A549 (cell line): ENCODE measurements around the gene TSSK3. TPM values are rescaled to one million over a fixed set of nuclear protein-coding genes. Genes with fewer than 3 reads are reported as not detected.

Source experiments
- ATAC-seq, 2 experiments: fragments of 200-7000 bp in 1 of 2; fragments of >200 bp in 1 of 2; cut with Nextera tagmentation in 1 of 2; cut with Tn5 transposase in 1 of 2; 3 replicates each; pipeline versions ENCODE4 v1.8.0 to v1.9.1; 2018 to 2020; ENCODE audit warnings: mild to moderate bottlenecking in 1 of 2, moderate library complexity in 1 of 2
- CTCF ChIA-PET: fragments of 300-600 bp; sonication (Branson Sonifier 250); formaldehyde crosslinking; extraction: SDS; loops from one replicate; lab custom pipeline; 2021; ENCODE audit warnings: antibody characterized with exemption, inconsistent platforms; lab: Yijun Ruan, JAX
- POLR2A ChIA-PET: fragments of 350-600 bp; formaldehyde crosslinking; extraction: SDS; loops from one replicate; lab custom pipeline; 2021; ENCODE audit warnings: antibody characterized with exemption, inconsistent platforms; lab: Yijun Ruan, JAX
- DNase-seq, 2 experiments: peaks; one replicate each; pipeline versions ENCODE4 v3.0.0 to v3.0.0-alpha.2; 2011 to 2016; ENCODE audit warnings: low read depth in 1 of 2, low spot score in 1 of 2
- FAIRE-seq: peaks from 2 replicates; lab custom pipeline; 2011; peaks lifted over from hg19 to GRCh38; lab: Jason Lieb, UNC
- H3K27ac ChIP-seq, 2 experiments: fragments of >200 bp; sonication (Bioruptor Twin); formaldehyde crosslinking; 3 replicates each; pipeline ENCODE4 v1.5.1; 2016 to 2017
- H3K4me1 ChIP-seq: fragments of >200 bp; sonication (Bioruptor Twin); formaldehyde crosslinking; 3 replicates; pipeline ENCODE4 v1.6.1; 2016
- H3K4me2 ChIP-seq: fragments of >200 bp; sonication (Bioruptor Twin); formaldehyde crosslinking; 3 replicates; pipeline ENCODE4 v1.6.1; 2016
- H3K4me3 ChIP-seq: fragments of >200 bp; sonication (Bioruptor Twin); formaldehyde crosslinking; 3 replicates; pipeline ENCODE4 v1.5.1; 2016
- H3K9me3 ChIP-seq: fragments of >200 bp; sonication (Bioruptor Twin); formaldehyde crosslinking; 3 replicates; pipeline ENCODE4 v1.6.1; 2016
- CBX2 ChIP-seq: fragments of 200-600 bp; sonication (generic); IDR thresholded peaks from 2 replicates; pipeline ENCODE4 v1.6.1; 2016; ENCODE audit warnings: low read depth, mild to moderate bottlenecking, borderline replicate concordance
- FOSB ChIP-seq: fragments of 250-450 bp; sonication (Bioruptor Pico); IDR thresholded peaks from 2 replicates; pipeline ENCODE4 v1.5.0; 2020; ENCODE audit warnings: mild to moderate bottlenecking, moderate library complexity
- HOXB13 ChIP-seq: fragments of 250-450 bp; sonication (Bioruptor Pico); IDR thresholded peaks from 2 replicates; pipeline ENCODE4 v1.5.0; 2020; ENCODE audit warnings: low read depth, mild to moderate bottlenecking, moderate library complexity
- POLR2A ChIP-seq: IDR thresholded peaks from 2 replicates; pipeline ENCODE4 v1.6.1; 2012; ENCODE audit warnings: mild to moderate bottlenecking, low read length
- RAD21 ChIP-seq, 2 experiments: fragments of >200 bp in 1 of 2; sonication (Bioruptor Twin) in 1 of 2; formaldehyde crosslinking in 1 of 2; IDR thresholded peaks in 1 of 2; conservative IDR thresholded peaks in 1 of 2; 2 replicates in 1 of 2; 3 replicates in 1 of 2; pipeline ENCODE4 v1.6.1; 2012 to 2018; ENCODE audit warnings: inconsistent platforms in 1 of 2
- SMC3 ChIP-seq: fragments of >200 bp; sonication (Bioruptor Twin); formaldehyde crosslinking; IDR thresholded peaks from 3 replicates; pipeline ENCODE4 v1.6.1; 2018; ENCODE audit warnings: inconsistent platforms
- SREBF2 ChIP-seq: fragments of 450-650 bp; IDR thresholded peaks from 2 replicates; pipeline ENCODE4 v1.6.1; 2014; ENCODE audit warnings: mild to moderate bottlenecking, moderate library complexity
- ZC3H11A ChIP-seq: fragments of 450-650 bp; IDR thresholded peaks from 2 replicates; pipeline ENCODE4 v1.6.1; 2014; ENCODE audit warnings: antibody characterized with exemption, mild to moderate bottlenecking
- WGBS: methylation state at CpG from one replicate; pipeline ENCODE4 v1.1.6; 2017; ENCODE audit errors: missing lambda C conversion rate; 5-methylcytosine and 5-hydroxymethylcytosine counted together
- polyA plus RNA-seq, 4 experiments: library from polyadenylated mRNA; depleted of rRNA in 3 of 4; stranded (reverse); fragments of >200 nt; fragmentation: RNase III in 1 of 4; extraction: RNeasy Plus Mini Kit Qiagen cat#74134 plus additional on column Dnase treatment in 1 of 4; gene quantifications; 2 replicates in 3 of 4; 3 replicates in 1 of 4; pipeline ENCODE4 v1.2.3, GENCODE V29; 2011 to 2017
- TF ChIP-seq, protein P1 (sequence below): fragments of >200 bp; sonication (Bioruptor Twin); formaldehyde crosslinking; IDR thresholded peaks from 3 replicates; pipeline ENCODE4 v1.5.1; 2016
- TF ChIP-seq, protein P2 (sequence below): fragments of 200-600 bp; sonication (generic); IDR thresholded peaks from 2 replicates; pipeline ENCODE4 v1.6.1; 2016; ENCODE audit warnings: antibody characterized with exemption, mild to moderate bottlenecking, moderate library complexity
- TF ChIP-seq, protein P3 (sequence below): fragments of >200 bp; sonication (Bioruptor Twin); formaldehyde crosslinking; IDR thresholded peaks from 2 replicates; pipeline ENCODE4 v1.6.1; 2016

Gene TSSK3
- polyA plus RNA-seq, 2 of the 4 experiments (the other 2 are of a cell fraction): 0.31 to 0.37 TPM

DNA sequence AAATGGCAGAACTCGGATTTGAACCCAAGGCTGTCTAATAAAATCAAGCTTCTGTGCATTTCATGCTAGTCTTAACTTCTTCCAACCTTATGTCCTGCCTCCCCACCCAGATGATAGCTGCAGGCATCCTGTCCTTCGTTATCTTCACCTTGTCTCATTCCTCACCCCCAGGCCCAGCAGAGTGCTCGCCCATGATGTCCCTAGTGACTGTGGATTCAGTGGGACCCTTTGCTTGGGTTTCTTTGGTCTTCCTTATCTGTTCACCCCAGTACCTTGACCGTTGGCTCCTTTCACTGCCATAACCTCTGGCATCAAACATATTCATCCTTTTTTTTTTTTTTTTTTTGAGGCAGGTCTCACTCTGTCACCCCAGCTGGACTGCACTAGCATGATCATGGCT lies 37.5 kb downstream of the TSSK3 start:
- ChIA-PET CTCF (interaction anchor here (0.6 to 4.2 kb wide), 18 partner anchors 8 to 592 kb away, joined by 3 to 54 read pairs (median 4); partner anchors contain the start of gene HPCA), POLR2A (no interaction called here)
- H3K4me2 ChIP-seq: no peak overlapping the region
- ATAC-seq (no peak), DNase-seq (no peak), FAIRE-seq (no peak)
- TF ChIP-seq HOXB13 (no peak), POLR2A (no peak), FOSB (CRISPR knock-in tag) (no peak)
- WGBS: 35% methylated on average over 4 of the region's 4 CpGs
- H3K9me3 ChIP-seq: no peaks in the 10 kb centered on the region
- no peak overlapping the region for H3K27ac ChIP-seq
- H3K4me3 ChIP-seq: no peak overlapping the region
- H3K4me1 ChIP-seq: peaks cover 7% of the 10 kb centered on the region; the same call in 2 of the 3 replicates

DNA sequence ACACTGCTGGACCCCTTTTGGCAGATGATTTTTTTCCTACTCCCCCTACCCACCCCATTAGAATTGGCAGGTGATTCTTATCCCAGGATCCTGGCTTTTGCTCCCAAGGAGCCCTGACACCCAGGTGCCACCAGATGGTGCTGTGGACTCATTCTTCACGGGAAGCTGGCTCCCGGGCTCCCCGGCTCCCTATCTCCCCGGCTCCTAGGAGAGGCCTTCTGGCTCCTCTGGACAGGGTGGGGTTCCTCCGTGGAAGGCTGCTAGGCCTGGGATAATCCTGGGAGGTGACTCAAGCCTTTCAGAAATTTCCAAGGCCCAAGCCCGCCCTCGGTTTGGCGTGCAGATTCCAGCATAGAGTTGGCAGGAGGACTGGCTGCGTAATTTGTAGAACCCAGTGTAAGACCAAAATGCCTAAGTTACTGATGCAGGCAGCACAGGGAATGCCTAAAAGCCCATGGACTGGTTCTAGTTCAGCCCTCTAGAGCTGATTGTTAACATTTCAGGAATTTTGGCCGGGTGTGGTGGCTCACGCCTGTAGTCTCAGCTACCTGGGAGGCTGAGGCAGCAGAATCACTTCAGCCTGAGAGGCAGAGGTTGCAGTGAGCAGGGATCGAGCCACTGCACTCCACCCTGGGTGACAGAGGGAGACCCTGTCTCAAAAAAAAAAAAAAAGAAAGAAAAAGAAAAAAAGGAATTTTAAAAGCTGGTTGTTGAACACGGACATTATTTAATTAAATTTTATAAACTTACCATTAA lies 38.7 kb downstream of the TSSK3 start:
- FAIRE-seq (no peak), ATAC-seq (peak; percentile 99), DNase-seq (peak; percentile 67 to 84)
- H3K4me2 ChIP-seq: peak overlapping the region; percentile 59
- 23% methylated on average over 8 of the region's 13 CpGs for WGBS
- H3K27ac ChIP-seq: peak overlapping the region; percentile 54 to 66
- H3K9me3 ChIP-seq: no peaks in the 10 kb centered on the region
- ChIA-PET CTCF (interaction anchor here (0.6 to 4.2 kb wide), 37 partner anchors 8 to 1048 kb away, joined by 3 to 54 read pairs (median 4); no protein-coding TSS in a partner anchor), POLR2A (no interaction called here)
- no peaks in the 10 kb centered on the region for H3K4me1 ChIP-seq
- TF ChIP-seq, protein P1, sequence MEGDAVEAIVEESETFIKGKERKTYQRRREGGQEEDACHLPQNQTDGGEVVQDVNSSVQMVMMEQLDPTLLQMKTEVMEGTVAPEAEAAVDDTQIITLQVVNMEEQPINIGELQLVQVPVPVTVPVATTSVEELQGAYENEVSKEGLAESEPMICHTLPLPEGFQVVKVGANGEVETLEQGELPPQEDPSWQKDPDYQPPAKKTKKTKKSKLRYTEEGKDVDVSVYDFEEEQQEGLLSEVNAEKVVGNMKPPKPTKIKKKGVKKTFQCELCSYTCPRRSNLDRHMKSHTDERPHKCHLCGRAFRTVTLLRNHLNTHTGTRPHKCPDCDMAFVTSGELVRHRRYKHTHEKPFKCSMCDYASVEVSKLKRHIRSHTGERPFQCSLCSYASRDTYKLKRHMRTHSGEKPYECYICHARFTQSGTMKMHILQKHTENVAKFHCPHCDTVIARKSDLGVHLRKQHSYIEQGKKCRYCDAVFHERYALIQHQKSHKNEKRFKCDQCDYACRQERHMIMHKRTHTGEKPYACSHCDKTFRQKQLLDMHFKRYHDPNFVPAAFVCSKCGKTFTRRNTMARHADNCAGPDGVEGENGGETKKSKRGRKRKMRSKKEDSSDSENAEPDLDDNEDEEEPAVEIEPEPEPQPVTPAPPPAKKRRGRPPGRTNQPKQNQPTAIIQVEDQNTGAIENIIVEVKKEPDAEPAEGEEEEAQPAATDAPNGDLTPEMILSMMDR: peak; percentile 72
- TF ChIP-seq SMC3 (peak; percentile 61), SREBF2 (no peak), RAD21 (conservative IDR thresholded peaks at IDR 0.05 in 1 of 2, IDR thresholded peaks at IDR 0.05 in 1 of 2) (peak; percentile 80 to 83)
- no peak overlapping the region for H3K4me3 ChIP-seq

DNA sequence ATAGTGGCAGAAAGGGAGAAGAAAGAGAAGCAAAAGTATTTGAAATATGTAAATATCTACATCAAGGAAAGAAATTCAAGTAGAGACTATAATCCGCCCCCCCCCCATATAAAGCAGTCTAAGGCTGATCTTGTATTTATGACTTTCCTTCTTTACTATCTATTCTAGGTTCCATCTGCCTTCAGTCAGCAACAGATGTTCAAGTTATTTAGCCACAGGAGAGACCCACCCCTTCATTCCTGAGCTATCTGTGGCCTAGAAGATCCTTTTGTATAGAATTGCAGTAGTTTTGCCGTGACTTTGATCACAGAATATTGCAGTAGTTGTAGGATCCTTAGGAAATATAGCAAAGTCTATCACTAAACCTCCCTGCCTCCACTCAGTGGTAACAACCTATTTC lies 42.6 kb downstream of the TSSK3 start:
- Histone ChIP-seq H3K4me2 (no peak overlapping the region), H3K4me3 (no peak overlapping the region), H3K4me1 (no peaks in the 10 kb centered on the region), H3K9me3 (no peaks in the 10 kb centered on the region), H3K27ac (no peak overlapping the region)
- no peak for DNase-seq
- no peak for ATAC-seq
- ChIA-PET CTCF (interaction anchor here (1.0 to 1.4 kb wide), 3 partner anchors 9 to 43 kb away, joined by 3 to 6 read pairs (median 4); no protein-coding TSS in a partner anchor), POLR2A (no interaction called here)
- no peak for TF ChIP-seq CBX2
- no peak for TF ChIP-seq SREBF2
- TF ChIP-seq, protein P2, sequence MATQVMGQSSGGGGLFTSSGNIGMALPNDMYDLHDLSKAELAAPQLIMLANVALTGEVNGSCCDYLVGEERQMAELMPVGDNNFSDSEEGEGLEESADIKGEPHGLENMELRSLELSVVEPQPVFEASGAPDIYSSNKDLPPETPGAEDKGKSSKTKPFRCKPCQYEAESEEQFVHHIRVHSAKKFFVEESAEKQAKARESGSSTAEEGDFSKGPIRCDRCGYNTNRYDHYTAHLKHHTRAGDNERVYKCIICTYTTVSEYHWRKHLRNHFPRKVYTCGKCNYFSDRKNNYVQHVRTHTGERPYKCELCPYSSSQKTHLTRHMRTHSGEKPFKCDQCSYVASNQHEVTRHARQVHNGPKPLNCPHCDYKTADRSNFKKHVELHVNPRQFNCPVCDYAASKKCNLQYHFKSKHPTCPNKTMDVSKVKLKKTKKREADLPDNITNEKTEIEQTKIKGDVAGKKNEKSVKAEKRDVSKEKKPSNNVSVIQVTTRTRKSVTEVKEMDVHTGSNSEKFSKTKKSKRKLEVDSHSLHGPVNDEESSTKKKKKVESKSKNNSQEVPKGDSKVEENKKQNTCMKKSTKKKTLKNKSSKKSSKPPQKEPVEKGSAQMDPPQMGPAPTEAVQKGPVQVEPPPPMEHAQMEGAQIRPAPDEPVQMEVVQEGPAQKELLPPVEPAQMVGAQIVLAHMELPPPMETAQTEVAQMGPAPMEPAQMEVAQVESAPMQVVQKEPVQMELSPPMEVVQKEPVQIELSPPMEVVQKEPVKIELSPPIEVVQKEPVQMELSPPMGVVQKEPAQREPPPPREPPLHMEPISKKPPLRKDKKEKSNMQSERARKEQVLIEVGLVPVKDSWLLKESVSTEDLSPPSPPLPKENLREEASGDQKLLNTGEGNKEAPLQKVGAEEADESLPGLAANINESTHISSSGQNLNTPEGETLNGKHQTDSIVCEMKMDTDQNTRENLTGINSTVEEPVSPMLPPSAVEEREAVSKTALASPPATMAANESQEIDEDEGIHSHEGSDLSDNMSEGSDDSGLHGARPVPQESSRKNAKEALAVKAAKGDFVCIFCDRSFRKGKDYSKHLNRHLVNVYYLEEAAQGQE: no peak
- TF ChIP-seq, protein P3, sequence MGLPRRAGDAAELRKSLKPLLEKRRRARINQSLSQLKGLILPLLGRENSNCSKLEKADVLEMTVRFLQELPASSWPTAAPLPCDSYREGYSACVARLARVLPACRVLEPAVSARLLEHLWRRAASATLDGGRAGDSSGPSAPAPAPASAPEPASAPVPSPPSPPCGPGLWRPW: no peak
- TF ChIP-seq ZC3H11A: no peak
- no peak for FAIRE-seq
- 14% methylated on average over 2 of the region's 2 CpGs for WGBS
